ENCODE measurements around the gene TXNRD1.

- TF ChIP-seq POLR2A (IDR thresholded peaks at IDR 0.05) (no peak), CTCF (IDR thresholded peaks at IDR 0.05) (peak; percentile 72 to 90 (median 84))
These were observed 14.2 kb upstream of the TXNRD1 start for GRCh38 chr12:104201238-104202001.

Data from body of pancreas (tissue), 4 donors.